Lower lobe of right lung (tissue), 2 donors: ENCODE data around the gene HPCAL1. TPM values are rescaled to one million over a fixed set of nuclear protein-coding genes. Genes with fewer than 3 reads are reported as not detected.
A peak's percentile ranks its signal among the peaks of the same experiment; 100 is the strongest.

Experiments
- ATAC-seq, 2 donors: fragments of 200-7000 bp; cut with Tn5 transposase; one replicate each; pipeline ENCODE4 v1.9.1; 2020 to 2022; ENCODE audit warnings: mild to moderate bottlenecking in 2 of 2, moderate library complexity in 2 of 2
- DNase-seq: peaks from one replicate; pipeline ENCODE4 v3.0.0-alpha.2; 2020
- H3K27ac ChIP-seq: fragments of 200-600 bp; one replicate; pipeline ENCODE4 v1.8.0; 2022
- H3K27me3 ChIP-seq: fragments of 200-600 bp; one replicate; pipeline ENCODE4 v1.8.0; 2022; ENCODE audit warnings: low read depth
- H3K36me3 ChIP-seq: fragments of 200-600 bp; one replicate; pipeline ENCODE4 v1.8.0; 2022; ENCODE audit warnings: mild to moderate bottlenecking
- H3K4me1 ChIP-seq: fragments of 200-600 bp; one replicate; pipeline ENCODE4 v1.8.0; 2022
- H3K4me3 ChIP-seq: fragments of 200-600 bp; one replicate; pipeline ENCODE4 v1.8.0; 2022; ENCODE audit warnings: mild to moderate bottlenecking
- H3K9me3 ChIP-seq: fragments of 200-600 bp; one replicate; pipeline ENCODE4 v1.8.0; 2022
- CTCF ChIP-seq: fragments of 200-600 bp; IDR thresholded peaks from one replicate; pipeline ENCODE4 v1.8.0; 2022; ENCODE audit warnings: antibody characterized with exemption, mild to moderate bottlenecking
- intact Hi-C: fragments of 100-400 bp; cut with DNase I; formaldehyde crosslinking; loops from one replicate; pipeline ENCODE4 v1.11.0; 2022
- total RNA-seq: library from RNA; stranded (reverse); fragmentation: NEBNext Ultra II Directional; extraction: Animal tissue kit (Norgen Biotek cat#: 25700); gene quantifications from one replicate; pipeline ENCODE4 v1.2.1, GENCODE V29; 2021
- donor health status: DM: no; HTN: yes; CAD: no; lungs with severe emphysema.

Gene HPCAL1
- total RNA-seq, 1 donor from 2014 or later: 132 TPM

- TF ChIP-seq CTCF: no peak
- DNase-seq: no peak
- no peaks in the 10 kb centered on the region for H3K9me3 ChIP-seq
- no peak for ATAC-seq
- H3K4me1 ChIP-seq: peaks cover 53% of the 10 kb centered on the region
- peak overlapping the region; percentile 36 for H3K27ac ChIP-seq
- no peaks in the 10 kb centered on the region for H3K27me3 ChIP-seq
- intact Hi-C loops: no loop called here
- H3K36me3 ChIP-seq: peaks cover 11% of the 10 kb centered on the region
- H3K4me3 ChIP-seq: no peak overlapping the region
Measured at GRCh38 chr2:10375570-10376281, 73.0 kb downstream of the HPCAL1 start.

GRCh38 chr2:10377052-10377746 is 74.5 kb downstream of the HPCAL1 start:
- intact Hi-C loops: no loop called here
- Histone ChIP-seq H3K4me3 (no peak overlapping the region), H3K4me1 (peaks cover 58% of the 10 kb centered on the region), H3K9me3 (no peaks in the 10 kb centered on the region), H3K36me3 (peaks cover 9% of the 10 kb centered on the region), H3K27me3 (no peaks in the 10 kb centered on the region), H3K27ac (no peak overlapping the region)
- TF ChIP-seq CTCF: no peak
- DNase-seq (no peak), ATAC-seq (no peak)

GRCh38 chr2:10377747-10378085 is 75.0 kb downstream of the HPCAL1 start:
- no peak overlapping the region for H3K27ac ChIP-seq
- ATAC-seq: no peak
- no peak overlapping the region for H3K4me3 ChIP-seq
- peaks cover 63% of the 10 kb centered on the region for H3K4me1 ChIP-seq
- H3K36me3 ChIP-seq: peaks cover 4% of the 10 kb centered on the region
- intact Hi-C loops: no loop called here
- TF ChIP-seq CTCF: no peak
- no peaks in the 10 kb centered on the region for H3K9me3 ChIP-seq
- H3K27me3 ChIP-seq: no peaks in the 10 kb centered on the region
- no peak for DNase-seq

- H3K4me3 ChIP-seq: no peak overlapping the region
- H3K27ac ChIP-seq: no peak overlapping the region
- no peaks in the 10 kb centered on the region for H3K27me3 ChIP-seq
- ATAC-seq (no peak), DNase-seq (no peak)
- H3K36me3 ChIP-seq: peaks cover 3% of the 10 kb centered on the region
- intact Hi-C loops: no loop called here
- peaks cover 68% of the 10 kb centered on the region for H3K4me1 ChIP-seq
- TF ChIP-seq CTCF: no peak
- H3K9me3 ChIP-seq: no peaks in the 10 kb centered on the region
Measured at GRCh38 chr2:10378189-10378588, 75.5 kb downstream of the HPCAL1 start.

- H3K27ac ChIP-seq: peak overlapping the region; percentile 43
- no peak for TF ChIP-seq CTCF
- H3K27me3 ChIP-seq: no peaks in the 10 kb centered on the region
- intact Hi-C loops: no loop called here
- H3K36me3 ChIP-seq: no peaks in the 10 kb centered on the region
- peak; percentile 66 for DNase-seq
- H3K4me1 ChIP-seq: peaks cover 85% of the 10 kb centered on the region
- peak; percentile 9 to 21 for ATAC-seq
- H3K9me3 ChIP-seq: no peaks in the 10 kb centered on the region
- H3K4me3 ChIP-seq: no peak overlapping the region
Measured at GRCh38 chr2:10380048-10380926, 77.6 kb downstream of the HPCAL1 start.
